ENCODE data around the gene ALDH1B1. TPM values are rescaled to one million over a fixed set of nuclear protein-coding genes. Genes with fewer than 3 reads are reported as not detected.

Gene ALDH1B1
- total and polyA plus RNA-seq, 2 of the 13 experiments (the other 11 are each of a cell fraction or from before 2014, with no cell fraction given), result 45.1 to 125 TPM

DNA sequence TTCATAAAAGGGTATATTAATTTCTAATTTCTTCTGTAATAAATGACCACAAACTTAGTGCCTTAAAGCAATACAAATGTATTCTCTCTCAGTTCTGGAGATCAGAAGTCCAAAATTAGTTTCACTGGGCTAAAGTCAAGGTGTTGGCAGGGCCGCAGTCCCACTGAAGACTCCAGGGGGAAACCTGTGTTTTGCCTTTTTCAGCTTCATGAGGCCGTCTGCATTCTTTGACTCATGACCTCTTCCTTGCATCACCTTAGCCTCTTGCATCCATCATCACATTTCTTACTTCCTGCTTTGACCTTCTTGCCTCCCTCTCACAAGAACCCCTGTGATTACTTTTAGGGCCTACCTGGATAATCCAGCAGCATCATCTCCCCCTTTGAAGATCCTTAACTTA, 42.0 kb upstream of the ALDH1B1 start (continued):
- TF ChIP-seq SNRNP70 (IDR thresholded peaks at IDR 0.05; ENCODE audit: low read depth, low read length) (no peak), BCL6 (CRISPR knock-in tag; IDR thresholded peaks at IDR 0.05) (no peak), CHD2 (IDR thresholded peaks at IDR 0.05; ENCODE audit: low read depth, low read length) (no peak), E2F2 (CRISPR knock-in tag; IDR thresholded peaks at IDR 0.05; ENCODE audit: borderline replicate concordance) (no peak), JUN (CRISPR knock-in tag; IDR thresholded peaks at IDR 0.05) (no peak), ZNF781 (CRISPR knock-in tag; IDR thresholded peaks at IDR 0.05; ENCODE audit: borderline replicate concordance, not compliant biosample characterization) (no peak)
- TF ChIP-seq, protein P1, sequence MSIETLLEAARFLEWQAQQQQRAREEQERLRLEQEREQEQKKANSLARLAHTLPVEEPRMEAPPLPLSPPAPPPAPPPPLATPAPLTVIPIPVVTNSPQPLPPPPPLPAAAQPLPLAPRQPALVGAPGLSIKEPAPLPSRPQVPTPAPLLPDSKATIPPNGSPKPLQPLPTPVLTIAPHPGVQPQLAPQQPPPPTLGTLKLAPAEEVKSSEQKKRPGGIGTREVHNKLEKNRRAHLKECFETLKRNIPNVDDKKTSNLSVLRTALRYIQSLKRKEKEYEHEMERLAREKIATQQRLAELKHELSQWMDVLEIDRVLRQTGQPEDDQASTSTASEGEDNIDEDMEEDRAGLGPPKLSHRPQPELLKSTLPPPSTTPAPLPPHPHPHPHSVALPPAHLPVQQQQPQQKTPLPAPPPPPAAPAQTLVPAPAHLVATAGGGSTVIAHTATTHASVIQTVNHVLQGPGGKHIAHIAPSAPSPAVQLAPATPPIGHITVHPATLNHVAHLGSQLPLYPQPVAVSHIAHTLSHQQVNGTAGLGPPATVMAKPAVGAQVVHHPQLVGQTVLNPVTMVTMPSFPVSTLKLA (IDR thresholded peaks at IDR 0.05), result no peak
- TF ChIP-seq, protein P2, sequence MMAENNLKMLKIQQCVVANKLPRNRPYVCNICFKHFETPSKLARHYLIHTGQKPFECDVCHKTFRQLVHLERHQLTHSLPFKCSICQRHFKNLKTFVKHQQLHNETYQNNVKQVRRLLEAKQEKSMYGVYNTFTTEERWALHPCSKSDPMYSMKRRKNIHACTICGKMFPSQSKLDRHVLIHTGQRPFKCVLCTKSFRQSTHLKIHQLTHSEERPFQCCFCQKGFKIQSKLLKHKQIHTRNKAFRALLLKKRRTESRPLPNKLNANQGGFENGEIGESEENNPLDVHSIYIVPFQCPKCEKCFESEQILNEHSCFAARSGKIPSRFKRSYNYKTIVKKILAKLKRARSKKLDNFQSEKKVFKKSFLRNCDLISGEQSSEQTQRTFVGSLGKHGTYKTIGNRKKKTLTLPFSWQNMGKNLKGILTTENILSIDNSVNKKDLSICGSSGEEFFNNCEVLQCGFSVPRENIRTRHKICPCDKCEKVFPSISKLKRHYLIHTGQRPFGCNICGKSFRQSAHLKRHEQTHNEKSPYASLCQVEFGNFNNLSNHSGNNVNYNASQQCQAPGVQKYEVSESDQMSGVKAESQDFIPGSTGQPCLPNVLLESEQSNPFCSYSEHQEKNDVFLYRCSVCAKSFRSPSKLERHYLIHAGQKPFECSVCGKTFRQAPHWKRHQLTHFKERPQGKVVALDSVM (CRISPR knock-in tag; IDR thresholded peaks at IDR 0.05), result no peak

Measured in HepG2 (cell line).